ENCODE data around the gene GGA2.

Gene GGA2

GRCh38 chr16:23534868-23535860 is 24.9 kb upstream of the GGA2 start:
- Histone ChIP-seq H3K4me2 (ENCODE audit: low read depth, low read length, poor library complexity, severe bottlenecking) (no peak overlapping the region), H3K9me2 (replicated peaks; ENCODE audit: low read depth, low read length) (no peaks in the 10 kb centered on the region), H3K4me1 (ENCODE audit: insufficient read depth, low read length, poor library complexity, severe bottlenecking) (no peaks in the 10 kb centered on the region), H2AFZ (ENCODE audit: low read length) (no peak overlapping the region), H3K36me3 (ENCODE audit: insufficient read depth, low read length) (peaks cover 35% of the 10 kb centered on the region; the same call in 1 of the 2 replicates), H3K27me3 (ENCODE audit: insufficient read depth, low read length, poor library complexity, severe bottlenecking) (no peaks in the 10 kb centered on the region), H3F3A (ENCODE audit: low read depth) (no peaks in the 10 kb centered on the region), H3K79me2 (ENCODE audit: insufficient read depth, low read length) (no peaks in the 10 kb centered on the region), H4K20me1 (ENCODE audit: insufficient read depth, low read length, poor library complexity, severe bottlenecking) (no peaks in the 10 kb centered on the region), H3K9ac (ENCODE audit: low read depth, low read length, poor library complexity, severe bottlenecking) (no peak overlapping the region), H3K9me3 (ENCODE audit: insufficient read depth, low read depth, low read length) (no peaks in the 10 kb centered on the region), H3K4me3 (ENCODE audit: low read length, poor library complexity, severe bottlenecking) (no peak overlapping the region)
- TF ChIP-seq EZH2phosphoT487 (IDR thresholded peaks at IDR 0.05; ENCODE audit: borderline replicate concordance) (no peak), CTCF (conservative IDR thresholded peaks at IDR 0.05; ENCODE audit: low read length) (no peak)

- Histone ChIP-seq H3K27me3 (ENCODE audit: insufficient read depth, low read length, poor library complexity, severe bottlenecking) (no peaks in the 10 kb centered on the region), H3K4me3 (ENCODE audit: low read length, poor library complexity, severe bottlenecking) (no peak overlapping the region), H3K4me1 (ENCODE audit: insufficient read depth, low read length, poor library complexity, severe bottlenecking) (no peaks in the 10 kb centered on the region), H3K36me3 (ENCODE audit: insufficient read depth, low read length) (peaks cover 42% of the 10 kb centered on the region; the same call in 1 of the 2 replicates), H3F3A (ENCODE audit: low read depth) (no peaks in the 10 kb centered on the region), H2AFZ (ENCODE audit: low read length) (no peak overlapping the region), H3K4me2 (ENCODE audit: low read depth, low read length, poor library complexity, severe bottlenecking) (no peak overlapping the region), H3K79me2 (ENCODE audit: insufficient read depth, low read length) (no peaks in the 10 kb centered on the region), H3K9me2 (replicated peaks; ENCODE audit: low read depth, low read length) (no peaks in the 10 kb centered on the region), H4K20me1 (ENCODE audit: insufficient read depth, low read length, poor library complexity, severe bottlenecking) (no peaks in the 10 kb centered on the region), H3K9me3 (ENCODE audit: insufficient read depth, low read depth, low read length) (no peaks in the 10 kb centered on the region), H3K9ac (ENCODE audit: low read depth, low read length, poor library complexity, severe bottlenecking) (no peak overlapping the region)
- TF ChIP-seq EZH2phosphoT487 (IDR thresholded peaks at IDR 0.05; ENCODE audit: borderline replicate concordance): no peak
Measured at GRCh38 chr16:23532448-23532847, 22.2 kb upstream of the GGA2 start.

- peaks cover 43% of the 10 kb centered on the region; the same call in 1 of the 2 replicates for H3K36me3 ChIP-seq (ENCODE audit: insufficient read depth, low read length)
- no peaks in the 10 kb centered on the region for H3K27me3 ChIP-seq (ENCODE audit: insufficient read depth, low read length, poor library complexity, severe bottlenecking)
- H3K9me2 ChIP-seq (replicated peaks; ENCODE audit: low read depth, low read length): no peaks in the 10 kb centered on the region
- no peaks in the 10 kb centered on the region for H3F3A ChIP-seq (ENCODE audit: low read depth)
- no peak overlapping the region for H2AFZ ChIP-seq (ENCODE audit: low read length)
- H3K4me1 ChIP-seq (ENCODE audit: insufficient read depth, low read length, poor library complexity, severe bottlenecking): no peaks in the 10 kb centered on the region
- no peaks in the 10 kb centered on the region for H4K20me1 ChIP-seq (ENCODE audit: insufficient read depth, low read length, poor library complexity, severe bottlenecking)
- H3K9me3 ChIP-seq (ENCODE audit: insufficient read depth, low read depth, low read length): no peaks in the 10 kb centered on the region
- no peak overlapping the region for H3K9ac ChIP-seq (ENCODE audit: low read depth, low read length, poor library complexity, severe bottlenecking)
- H3K4me3 ChIP-seq (ENCODE audit: low read length, poor library complexity, severe bottlenecking): no peak overlapping the region
- no peaks in the 10 kb centered on the region for H3K79me2 ChIP-seq (ENCODE audit: insufficient read depth, low read length)
- no peak overlapping the region for H3K4me2 ChIP-seq (ENCODE audit: low read depth, low read length, poor library complexity, severe bottlenecking)
- TF ChIP-seq EZH2phosphoT487 (IDR thresholded peaks at IDR 0.05; ENCODE audit: borderline replicate concordance) (no peak), CTCF (conservative IDR thresholded peaks at IDR 0.05; ENCODE audit: low read length) (no peak)
Measured at GRCh38 chr16:23530062-23530461, 19.8 kb upstream of the GGA2 start.

Data from Loucy (cell line).